IMR-90 (cell line): Measurements from ENCODE around the gene MLIP. TPM values are rescaled to one million over a fixed set of nuclear protein-coding genes. Genes with fewer than 3 reads are reported as not detected.

Experiments used
- ATAC-seq: fragments of 200-7000 bp; cut with Tn5 transposase; 2 replicates; pipeline ENCODE4 v1.9.1; 2020; ENCODE audit warnings: low read depth, mild to moderate bottlenecking, moderate library complexity
- BruUV-seq: library from RNA; stranded (reverse); fragments of 400-500 nt; replicated peaks from 2 replicates; lab custom pipeline; 2021; lab: Mats Ljungman, UMichigan
- CTCF ChIA-PET: fragments of 300-600 bp; formaldehyde crosslinking; extraction: SDS; loops from one replicate; lab custom pipeline; 2021; ENCODE audit warnings: antibody characterized with exemption; lab: Yijun Ruan, JAX
- POLR2A ChIA-PET: fragments of 300-600 bp; sonication (Branson Sonifier 250); formaldehyde crosslinking; loops from one replicate; lab custom pipeline; 2022; ENCODE audit warnings: antibody characterized with exemption; ENCODE audit not compliant: unreplicated experiment; lab: Charles Lee
- DNase-seq: peaks from one replicate; pipeline ENCODE4 v3.0.0; 2013
- H2AFZ ChIP-seq: replicated peaks from 2 replicates; pipeline ENCODE3; 2013; ENCODE audit warnings: low read length, mild to moderate bottlenecking; ENCODE audit not compliant: poor library complexity
- H2AK5ac ChIP-seq: 2 replicates; pipeline ENCODE4 v1.6.1; 2013; ENCODE audit warnings: low read depth, low read length, inconsistent platforms
- H2AK9ac ChIP-seq: replicated peaks from 2 replicates; pipeline ENCODE3; 2013; ENCODE audit warnings: mild to moderate bottlenecking, low read depth, low read length, moderate library complexity; ENCODE audit not compliant: poor library complexity
- H2BK120ac ChIP-seq: 2 replicates; pipeline ENCODE4 v1.6.1; 2013; ENCODE audit warnings: low read depth, low read length, inconsistent platforms
- H2BK15ac ChIP-seq: 3 replicates; pipeline ENCODE4 v1.6.1; 2013; ENCODE audit warnings: low read depth, low read length, inconsistent platforms
- H2BK20ac ChIP-seq: 2 replicates; pipeline ENCODE4 v1.6.1; 2013; ENCODE audit warnings: low read depth, mild to moderate bottlenecking, inconsistent platforms, low read length, moderate library complexity
- H2BK5ac ChIP-seq: 2 replicates; pipeline ENCODE4 v1.6.1; 2013; ENCODE audit warnings: mild to moderate bottlenecking, low read depth, low read length, inconsistent platforms; ENCODE audit not compliant: poor library complexity, severe bottlenecking
- H3K14ac ChIP-seq: replicated peaks from 2 replicates; pipeline ENCODE4 v1.6.1; 2013; ENCODE audit warnings: low read depth, low read length, inconsistent platforms
- H3K18ac ChIP-seq: 2 replicates; pipeline ENCODE4 v1.6.1; 2013; ENCODE audit warnings: low read depth, low read length, control low read depth
- H3K23ac ChIP-seq: 2 replicates; pipeline ENCODE4 v1.6.1; 2013; ENCODE audit warnings: low read depth, low read length, inconsistent platforms
- H3K27ac ChIP-seq: 2 replicates; pipeline ENCODE4 v1.5.1; 2013; ENCODE audit warnings: mild to moderate bottlenecking, control low read depth, low read length; ENCODE audit not compliant: insufficient read depth
- H3K27me3 ChIP-seq: 2 replicates; pipeline ENCODE4 v1.6.1; 2013; ENCODE audit warnings: low read length; ENCODE audit not compliant: control insufficient read depth, insufficient read depth
- H3K36me3 ChIP-seq: 2 replicates; pipeline ENCODE4 v1.6.1; 2013; ENCODE audit warnings: low read length, mixed read lengths; ENCODE audit not compliant: control insufficient read depth, insufficient read depth
- H3K4ac ChIP-seq: 2 replicates; pipeline ENCODE4 v1.6.1; 2013; ENCODE audit warnings: low read depth, low read length, inconsistent platforms
- H3K4me1 ChIP-seq: 2 replicates; pipeline ENCODE4 v1.6.1; 2013; ENCODE audit warnings: low read length, mixed read lengths; ENCODE audit not compliant: control insufficient read depth, insufficient read depth
- H3K4me2 ChIP-seq: 2 replicates; pipeline ENCODE4 v1.6.1; 2013; ENCODE audit warnings: low read depth, mild to moderate bottlenecking, control low read depth, low read length, moderate library complexity
- H3K4me3 ChIP-seq: 2 replicates; pipeline ENCODE4 v1.5.1; 2013; ENCODE audit warnings: low read depth, mild to moderate bottlenecking, control low read depth, low read length, moderate library complexity; ENCODE audit not compliant: insufficient read depth
- H3K56ac ChIP-seq: 2 replicates; pipeline ENCODE4 v1.6.1; 2013; ENCODE audit warnings: low read length, inconsistent platforms; ENCODE audit not compliant: insufficient read depth; ENCODE audit errors: extremely low read depth
- H3K79me1 ChIP-seq, 2 experiments: 2 replicates each; pipeline ENCODE4 v1.6.1; 2013; ENCODE audit warnings: low read length in 2 of 2, inconsistent platforms in 1 of 2, low read depth in 1 of 2
- H3K9ac ChIP-seq: 2 replicates; pipeline ENCODE4 v1.6.1; 2013; ENCODE audit warnings: low read depth, low read length, control low read depth
- H3K9me1 ChIP-seq: 2 replicates; pipeline ENCODE4 v1.6.1; 2013; ENCODE audit warnings: low read length, inconsistent platforms; ENCODE audit not compliant: insufficient read depth
- H3K9me3 ChIP-seq: 2 replicates; pipeline ENCODE4 v1.6.1; 2013; ENCODE audit warnings: low read length; ENCODE audit not compliant: control insufficient read depth, insufficient read depth
- H4K20me1 ChIP-seq: 2 replicates; pipeline ENCODE4 v1.6.1; 2013; ENCODE audit warnings: low read length, inconsistent platforms; ENCODE audit not compliant: insufficient read depth
- H4K5ac ChIP-seq: 2 replicates; pipeline ENCODE4 v1.6.1; 2013; ENCODE audit warnings: mild to moderate bottlenecking, low read depth, low read length, control low read depth
- H4K8ac ChIP-seq, 2 experiments: 2 replicates each; pipeline ENCODE4 v1.6.1; 2013; ENCODE audit warnings: low read depth in 2 of 2, low read length in 2 of 2, control low read depth in 1 of 2, inconsistent platforms in 1 of 2
- H4K91ac ChIP-seq: 2 replicates; pipeline ENCODE4 v1.6.1; 2013; ENCODE audit warnings: low read depth, low read length, inconsistent platforms; ENCODE audit not compliant: insufficient read depth
- CHD1 ChIP-seq: IDR thresholded peaks from 2 replicates; pipeline ENCODE4 v1.6.1; 2012; ENCODE audit warnings: low read depth, low read length, improper control_type of control experiment
- RAD21 ChIP-seq: IDR thresholded peaks from 2 replicates; pipeline ENCODE4 v1.6.1; 2012; ENCODE audit warnings: low read length, improper control_type of control experiment
- RFX5 ChIP-seq: IDR thresholded peaks from 2 replicates; pipeline ENCODE4 v1.8.0; 2012; ENCODE audit warnings: low read depth, mild to moderate bottlenecking, low read length, moderate library complexity
- SMC3 ChIP-seq: fragments of 150-350 bp; IDR thresholded peaks from 2 replicates; pipeline ENCODE4 v1.6.1; 2016; ENCODE audit warnings: low read depth, mild to moderate bottlenecking, antibody characterized with exemption, low read length, moderate library complexity
- WGBS, 2 experiments: methylation state at CpG; one replicate each; pipeline versions ENCODE4 v1.1.5 to v1.1.7; 2013; ENCODE audit warnings: missing lambda C conversion rate in 2 of 2; ENCODE audit not compliant: insufficient read length in 1 of 2; ENCODE audit errors: extremely low coverage in 2 of 2; 5-methylcytosine and 5-hydroxymethylcytosine counted together
- dilution Hi-C: fragments of 300-500 bp; cut with HindIII; formaldehyde crosslinking; loops from one replicate; pipeline ENCODE4 v1.14.3; 2018; ENCODE audit warnings: low sequenced_read_pairs; ENCODE audit not compliant: unreplicated experiment
- in situ Hi-C: fragments of 300-500 bp; cut with MboI; formaldehyde crosslinking; loops from 3 replicates; pipeline ENCODE4 v1.14.3; 2019; ENCODE audit warnings: low sequenced_read_pairs, inconsistent platforms, mixed read lengths
- intact Hi-C: fragments of 100-400 bp; cut with micrococcal nuclease; formaldehyde crosslinking; loops from 2 replicates; pipeline ENCODE4 v1.10.0; 2022
- polyA plus RNA-seq, 3 experiments: library from polyadenylated mRNA; depleted of rRNA; stranded (reverse); fragments of >200 nt; gene quantifications; 2 replicates each; pipeline ENCODE4 v1.2.3, GENCODE V29; 2012; ENCODE audit warnings: low replicate concordance in 1 of 3
- total RNA-seq: library from RNA; depleted of rRNA; stranded (reverse); fragments of >200 nt; gene quantifications from 2 replicates; pipeline ENCODE4 v1.2.3, GENCODE V29; 2012
- TF ChIP-seq, protein P1 (sequence below): fragments of 150-350 bp; IDR thresholded peaks from 2 replicates; pipeline ENCODE4 v1.6.1; 2016; ENCODE audit warnings: low read depth, mild to moderate bottlenecking, low read length, moderate library complexity, borderline replicate concordance

MLIP gene
- total and polyA plus RNA-seq, 2 of the 4 experiments (the other 2 are of a cell fraction) = not detected

- no peak overlapping the region for H3K9ac ChIP-seq
- POLR2A ChIA-PET = no interaction called here
- no peak overlapping the region for H2BK5ac ChIP-seq
- no peak overlapping the region for H2BK120ac ChIP-seq
- intact Hi-C loops (no loop called here), in situ Hi-C loops (loop anchor here (25.0 kb wide), 1 partner anchor 789 kb away; no protein-coding TSS in a partner anchor), dilution Hi-C loops (no loop called here)
- H3K56ac ChIP-seq = no peak overlapping the region
- no peak overlapping the region for H2AFZ ChIP-seq
- H2BK15ac ChIP-seq = no peak overlapping the region
- H3K4me3 ChIP-seq = no peak overlapping the region
- H2AK9ac ChIP-seq = no peak overlapping the region
- CTCF ChIA-PET = interaction anchor here (1.7 kb wide), 1 partner anchor 287 kb away, joined by 5 read pairs; no protein-coding TSS in a partner anchor
- no peaks in the 10 kb centered on the region for H3K36me3 ChIP-seq
- ATAC-seq = no peak
- H3K4me2 ChIP-seq = no peak overlapping the region
- H4K91ac ChIP-seq = no peak overlapping the region
- H3K18ac ChIP-seq = no peak overlapping the region
- no TSS peak for BruUV-seq
- TF ChIP-seq CHD1 (no peak), RAD21 (no peak), RFX5 (no peak), SMC3 (no peak)
- TF ChIP-seq, protein P1, sequence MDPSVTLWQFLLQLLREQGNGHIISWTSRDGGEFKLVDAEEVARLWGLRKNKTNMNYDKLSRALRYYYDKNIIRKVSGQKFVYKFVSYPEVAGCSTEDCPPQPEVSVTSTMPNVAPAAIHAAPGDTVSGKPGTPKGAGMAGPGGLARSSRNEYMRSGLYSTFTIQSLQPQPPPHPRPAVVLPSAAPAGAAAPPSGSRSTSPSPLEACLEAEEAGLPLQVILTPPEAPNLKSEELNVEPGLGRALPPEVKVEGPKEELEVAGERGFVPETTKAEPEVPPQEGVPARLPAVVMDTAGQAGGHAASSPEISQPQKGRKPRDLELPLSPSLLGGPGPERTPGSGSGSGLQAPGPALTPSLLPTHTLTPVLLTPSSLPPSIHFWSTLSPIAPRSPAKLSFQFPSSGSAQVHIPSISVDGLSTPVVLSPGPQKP = no peak
- H4K8ac ChIP-seq = no peak overlapping the region
- H3K4ac ChIP-seq = no peak overlapping the region
- H3K4me1 ChIP-seq = no peaks in the 10 kb centered on the region
- no peak overlapping the region for H3K27ac ChIP-seq
- H3K9me3 ChIP-seq = no peaks in the 10 kb centered on the region
- H3K23ac ChIP-seq = no peak overlapping the region
- no peak overlapping the region for H2AK5ac ChIP-seq
- no peak overlapping the region for H3K14ac ChIP-seq
- no peaks in the 10 kb centered on the region for H3K9me1 ChIP-seq
- DNase-seq = no peak
- H3K27me3 ChIP-seq = no peaks in the 10 kb centered on the region
- no peaks in the 10 kb centered on the region for H4K20me1 ChIP-seq
- H3K79me1 ChIP-seq = no peaks in the 10 kb centered on the region
- H2BK20ac ChIP-seq = no peak overlapping the region
- WGBS, 2 experiments = 100% methylated on average over 1 to 2 of the region's 6 CpGs
- H4K5ac ChIP-seq = no peak overlapping the region
These were observed 162.1 kb downstream of the MLIP start for GRCh38 chr6:54273214-54273820.
